ENCODE results near the gene RHOU. TPM values are rescaled to one million over a fixed set of nuclear protein-coding genes. Genes with fewer than 3 reads are reported as not detected.

Gene RHOU
- total RNA-seq, 2 experiments from 2014 or later = 4.5 TPM

- H3K4me1 Mint-ChIP-seq = peaks cover 54% of the 10 kb centered on the region
- POLR2A ChIA-PET = no interaction called here
- H3K27ac Mint-ChIP-seq = no peak overlapping the region
- H3K27me3 Mint-ChIP-seq = peaks cover 27% of the 10 kb centered on the region
- peaks cover 14% of the 10 kb centered on the region for H3K36me3 Mint-ChIP-seq (ENCODE audit: low read depth)
- DNase-seq = no peak
- CTCF ChIA-PET = interaction anchor here (0.7 kb wide), 1 partner anchor 257 kb away, joined by 3 read pairs; no protein-coding TSS in a partner anchor
- H3K4me3 Mint-ChIP-seq = no peak overlapping the region
- peaks cover 6% of the 10 kb centered on the region for H3K9me3 Mint-ChIP-seq
Measured at GRCh38 chr1:228752675-228753265, 17.5 kb downstream of the RHOU start.

GRCh38 chr1:228753287-228753686 is 18.0 kb downstream of the RHOU start:
- Mint-ChIP-seq H3K9me3 (peaks cover 9% of the 10 kb centered on the region), H3K27me3 (peaks cover 27% of the 10 kb centered on the region), H3K4me3 (no peak overlapping the region), H3K27ac (no peak overlapping the region), H3K36me3 (ENCODE audit: low read depth) (peaks cover 14% of the 10 kb centered on the region), H3K4me1 (peaks cover 50% of the 10 kb centered on the region)
- DNase-seq = no peak
- CTCF ChIA-PET = no interaction called here
- POLR2A ChIA-PET = no interaction called here

GRCh38 chr1:228753786-228754360 is 18.6 kb downstream of the RHOU start:
- peaks cover 49% of the 10 kb centered on the region for H3K4me1 Mint-ChIP-seq
- H3K36me3 Mint-ChIP-seq (ENCODE audit: low read depth) = peaks cover 14% of the 10 kb centered on the region
- POLR2A ChIA-PET = no interaction called here
- DNase-seq = no peak
- peaks cover 9% of the 10 kb centered on the region for H3K9me3 Mint-ChIP-seq
- CTCF ChIA-PET = no interaction called here
- peaks cover 27% of the 10 kb centered on the region for H3K27me3 Mint-ChIP-seq
- no peak overlapping the region for H3K27ac Mint-ChIP-seq
- no peak overlapping the region for H3K4me3 Mint-ChIP-seq

- H3K27me3 Mint-ChIP-seq = peaks cover 27% of the 10 kb centered on the region
- H3K27ac Mint-ChIP-seq = no peak overlapping the region
- no peak for DNase-seq
- H3K4me1 Mint-ChIP-seq = peaks cover 48% of the 10 kb centered on the region
- H3K9me3 Mint-ChIP-seq = peaks cover 9% of the 10 kb centered on the region
- no peak overlapping the region for H3K4me3 Mint-ChIP-seq
- H3K36me3 Mint-ChIP-seq (ENCODE audit: low read depth) = peaks cover 14% of the 10 kb centered on the region
- CTCF ChIA-PET = no interaction called here
- POLR2A ChIA-PET = no interaction called here
Measured at GRCh38 chr1:228754646-228755268, 19.5 kb downstream of the RHOU start.

- ChIA-PET CTCF (no interaction called here), POLR2A (no interaction called here)
- DNase-seq = no peak
- Mint-ChIP-seq H3K27ac (no peak overlapping the region), H3K4me1 (peaks cover 46% of the 10 kb centered on the region), H3K27me3 (peaks cover 30% of the 10 kb centered on the region), H3K4me3 (no peak overlapping the region), H3K9me3 (peaks cover 11% of the 10 kb centered on the region), H3K36me3 (ENCODE audit: low read depth) (peaks cover 14% of the 10 kb centered on the region)
Measured at GRCh38 chr1:228755800-228756199, 20.5 kb downstream of the RHOU start.

- POLR2A ChIA-PET = no interaction called here
- Mint-ChIP-seq H3K9me3 (peaks cover 11% of the 10 kb centered on the region), H3K27me3 (peaks cover 30% of the 10 kb centered on the region), H3K27ac (no peak overlapping the region), H3K4me3 (no peak overlapping the region), H3K36me3 (ENCODE audit: low read depth) (peaks cover 14% of the 10 kb centered on the region), H3K4me1 (peaks cover 40% of the 10 kb centered on the region)
- CTCF ChIA-PET = no interaction called here
- DNase-seq = no peak
Measured at GRCh38 chr1:228756457-228756856, 21.2 kb downstream of the RHOU start.

- CTCF ChIA-PET = interaction anchor here (0.7 kb wide), 1 partner anchor 10 kb away, joined by 3 read pairs; no protein-coding TSS in a partner anchor
- no peak for DNase-seq
- POLR2A ChIA-PET = no interaction called here
- peaks cover 14% of the 10 kb centered on the region for H3K36me3 Mint-ChIP-seq (ENCODE audit: low read depth)
- peaks cover 11% of the 10 kb centered on the region for H3K9me3 Mint-ChIP-seq
- no peak overlapping the region for H3K4me3 Mint-ChIP-seq
- no peak overlapping the region for H3K27ac Mint-ChIP-seq
- peaks cover 23% of the 10 kb centered on the region for H3K27me3 Mint-ChIP-seq
- peaks cover 27% of the 10 kb centered on the region for H3K4me1 Mint-ChIP-seq
Measured at GRCh38 chr1:228758447-228758846, 23.2 kb downstream of the RHOU start.

- CTCF ChIA-PET = no interaction called here
Measured at GRCh38 chr1:228760979-228761378, 25.7 kb downstream of the RHOU start.

GRCh38 chr1:228763561-228763960 is 28.3 kb downstream of the RHOU start:
- Mint-ChIP-seq H3K4me3 (no peak overlapping the region), H3K4me1 (peaks cover 29% of the 10 kb centered on the region), H3K9me3 (peaks cover 3% of the 10 kb centered on the region), H3K27me3 (peaks cover 7% of the 10 kb centered on the region), H3K36me3 (ENCODE audit: low read depth) (peaks cover 6% of the 10 kb centered on the region), H3K27ac (no peak overlapping the region)
- ChIA-PET CTCF (interaction anchor here (1.4 kb wide), 1 partner anchor 463 kb away, joined by 3 read pairs; no protein-coding TSS in a partner anchor), POLR2A (no interaction called here)
- DNase-seq = no peak

More at GRCh38 chr1:228760979-228761378, 25.7 kb downstream of the RHOU start:
- H3K36me3 Mint-ChIP-seq (ENCODE audit: low read depth) = peaks cover 10% of the 10 kb centered on the region
- DNase-seq = no peak
- H3K27me3 Mint-ChIP-seq = peaks cover 7% of the 10 kb centered on the region
- peaks cover 31% of the 10 kb centered on the region for H3K4me1 Mint-ChIP-seq
- POLR2A ChIA-PET = no interaction called here
- no peak overlapping the region for H3K27ac Mint-ChIP-seq
- peaks cover 11% of the 10 kb centered on the region for H3K9me3 Mint-ChIP-seq
- H3K4me3 Mint-ChIP-seq = no peak overlapping the region

- peaks cover 6% of the 10 kb centered on the region for H3K36me3 Mint-ChIP-seq (ENCODE audit: low read depth)
- DNase-seq = peak; percentile 69
- H3K27ac Mint-ChIP-seq = peak overlapping the region; percentile 77
- no peak overlapping the region for H3K4me3 Mint-ChIP-seq
- H3K4me1 Mint-ChIP-seq = peaks cover 23% of the 10 kb centered on the region
- ChIA-PET POLR2A (interaction anchor here (1.1 kb wide), 1 partner anchor 29 kb away, joined by 5 read pairs; no protein-coding TSS in a partner anchor), CTCF (interaction anchor here (0.7 kb wide), 1 partner anchor 33 kb away, joined by 3 read pairs; no protein-coding TSS in a partner anchor)
- peaks cover 3% of the 10 kb centered on the region for H3K27me3 Mint-ChIP-seq
- no peaks in the 10 kb centered on the region for H3K9me3 Mint-ChIP-seq
Measured at GRCh38 chr1:228765168-228765946, 30.1 kb downstream of the RHOU start.

- CTCF ChIA-PET = no interaction called here
- Mint-ChIP-seq H3K36me3 (ENCODE audit: low read depth) (peaks cover 6% of the 10 kb centered on the region), H3K27ac (no peak overlapping the region), H3K9me3 (no peaks in the 10 kb centered on the region), H3K4me1 (peaks cover 23% of the 10 kb centered on the region), H3K4me3 (no peak overlapping the region), H3K27me3 (peaks cover 3% of the 10 kb centered on the region)
- DNase-seq = no peak
- POLR2A ChIA-PET = interaction anchor here (1.1 kb wide), 1 partner anchor 18 kb away, joined by 3 read pairs; no protein-coding TSS in a partner anchor
Measured at GRCh38 chr1:228766788-228767187, 31.5 kb downstream of the RHOU start.

- ChIA-PET CTCF (no interaction called here), POLR2A (no interaction called here)
- Mint-ChIP-seq H3K27me3 (peaks cover 3% of the 10 kb centered on the region), H3K36me3 (ENCODE audit: low read depth) (peaks cover 6% of the 10 kb centered on the region), H3K4me3 (no peak overlapping the region), H3K4me1 (peaks cover 23% of the 10 kb centered on the region), H3K9me3 (no peaks in the 10 kb centered on the region), H3K27ac (no peak overlapping the region)
- no peak for DNase-seq
Measured at GRCh38 chr1:228767636-228768354, 32.5 kb downstream of the RHOU start.
